DMS79 treated with DMSO at 0.1 percent for 48 hours (cell line): ENCODE results near the gene GHRH.

ENCODE experiments used
- DNase-seq: peaks from one replicate; lab custom pipeline; 2025; lab: John Stamatoyannopoulos, UW

GHRH gene

DNA sequence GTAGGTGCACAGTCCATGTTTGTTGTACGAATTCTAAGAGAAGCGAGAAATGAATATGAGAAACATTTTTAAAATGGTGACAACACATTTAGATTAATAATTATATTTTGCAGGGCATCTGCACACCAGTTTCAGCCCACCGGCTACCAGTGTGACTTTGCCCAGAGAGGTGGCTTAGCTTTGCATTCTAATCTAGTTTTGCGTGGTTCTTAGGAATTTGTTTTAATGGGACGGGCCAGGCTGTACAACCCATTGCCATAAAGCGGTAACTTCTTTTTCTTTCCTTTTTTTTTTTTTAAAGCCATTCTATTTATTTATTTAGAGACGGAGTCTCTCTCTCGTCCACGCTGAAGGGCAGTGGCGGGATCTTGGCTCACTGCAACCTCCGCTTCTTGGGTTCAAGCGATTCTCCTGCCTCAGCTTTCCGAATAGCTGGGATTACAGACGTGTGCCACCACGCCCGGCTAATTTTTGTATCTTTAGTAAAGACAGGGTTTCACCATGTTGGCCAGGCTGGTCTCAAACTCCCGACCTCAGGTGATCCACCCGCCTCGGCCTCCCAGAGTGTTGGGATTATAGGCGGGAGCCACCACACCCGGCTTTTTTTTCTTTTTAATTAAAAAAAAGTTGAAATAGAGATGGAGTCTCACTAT, 28.7 kb upstream of the GHRH start:
- DNase-seq, result no peak

DNA sequence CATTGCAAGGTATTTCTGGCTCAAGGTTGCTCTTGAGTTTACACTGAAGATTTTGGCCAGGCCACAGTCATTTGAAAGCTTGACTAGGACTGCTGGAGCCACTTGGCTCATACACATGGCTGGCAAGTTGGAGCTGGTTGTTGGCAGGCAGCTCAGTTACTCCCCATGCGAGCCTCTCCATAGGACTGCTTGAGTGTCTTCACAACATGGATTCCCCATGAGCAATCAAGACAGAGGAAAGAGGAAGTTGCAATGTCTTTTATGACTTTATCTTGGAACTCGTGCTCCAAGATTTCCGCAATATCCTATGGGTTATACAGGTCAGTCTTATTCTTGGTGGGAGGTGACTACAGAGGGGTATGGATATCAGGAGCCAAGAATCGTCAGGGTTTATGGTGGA, 26.5 kb upstream of the GHRH start:
- no peak for DNase-seq

DNA sequence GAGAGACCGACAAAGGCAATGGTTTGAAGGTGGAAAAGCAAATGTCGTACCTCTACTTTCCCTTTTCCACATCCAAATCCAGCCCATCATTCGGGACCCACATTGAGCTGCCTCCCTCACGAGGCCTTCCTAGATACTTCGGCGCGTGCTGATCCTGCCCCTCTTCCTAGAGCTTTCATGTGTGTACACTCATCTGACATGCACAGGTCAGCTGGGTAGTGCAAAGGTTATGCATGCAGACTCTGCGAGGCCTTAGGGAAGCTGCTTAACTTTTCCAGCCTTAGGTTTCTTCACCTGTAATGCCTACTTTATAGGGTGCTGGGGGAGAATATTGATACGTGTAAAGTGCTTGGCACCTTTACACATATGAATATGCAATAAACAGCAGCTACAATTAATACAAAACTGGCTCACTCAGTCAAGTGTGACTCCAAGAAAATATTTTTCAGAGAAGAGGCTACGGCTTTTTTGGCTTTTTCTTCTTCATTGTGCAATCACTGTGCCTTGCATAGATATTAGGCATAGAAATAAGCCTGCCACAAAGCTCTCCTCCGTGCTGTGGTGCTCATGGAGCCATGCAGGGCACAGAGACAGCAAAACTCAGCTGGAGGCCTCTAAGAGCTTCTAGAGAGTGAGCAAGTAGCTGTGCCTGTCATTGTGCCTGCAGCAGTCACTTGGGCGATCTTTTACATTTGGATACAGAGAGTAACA, 24.2 kb upstream of the GHRH start:
- DNase-seq, result no peak

DNA sequence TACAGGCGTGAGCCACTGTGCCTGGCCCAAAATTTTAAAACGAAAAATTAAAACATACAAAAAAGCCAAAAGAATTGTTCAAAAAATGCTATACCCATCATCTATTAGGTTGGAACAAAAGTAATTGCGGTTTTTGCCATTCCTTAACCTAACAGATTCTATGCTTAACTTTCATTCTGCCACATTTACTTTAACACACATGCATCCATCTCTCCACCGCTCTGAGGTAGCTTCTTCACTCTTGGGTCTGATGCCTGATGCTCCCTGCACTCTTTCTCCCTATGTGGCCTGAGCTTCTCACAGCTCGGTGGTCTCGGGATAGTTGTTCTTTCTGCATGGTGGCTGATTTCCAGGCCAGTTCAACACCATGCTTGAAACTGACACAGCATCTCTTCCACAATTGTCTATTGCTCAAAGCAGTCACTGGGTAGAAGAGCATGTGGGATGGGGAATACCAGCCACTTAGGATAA, 23.1 kb upstream of the GHRH start:
- no peak for DNase-seq

DNA sequence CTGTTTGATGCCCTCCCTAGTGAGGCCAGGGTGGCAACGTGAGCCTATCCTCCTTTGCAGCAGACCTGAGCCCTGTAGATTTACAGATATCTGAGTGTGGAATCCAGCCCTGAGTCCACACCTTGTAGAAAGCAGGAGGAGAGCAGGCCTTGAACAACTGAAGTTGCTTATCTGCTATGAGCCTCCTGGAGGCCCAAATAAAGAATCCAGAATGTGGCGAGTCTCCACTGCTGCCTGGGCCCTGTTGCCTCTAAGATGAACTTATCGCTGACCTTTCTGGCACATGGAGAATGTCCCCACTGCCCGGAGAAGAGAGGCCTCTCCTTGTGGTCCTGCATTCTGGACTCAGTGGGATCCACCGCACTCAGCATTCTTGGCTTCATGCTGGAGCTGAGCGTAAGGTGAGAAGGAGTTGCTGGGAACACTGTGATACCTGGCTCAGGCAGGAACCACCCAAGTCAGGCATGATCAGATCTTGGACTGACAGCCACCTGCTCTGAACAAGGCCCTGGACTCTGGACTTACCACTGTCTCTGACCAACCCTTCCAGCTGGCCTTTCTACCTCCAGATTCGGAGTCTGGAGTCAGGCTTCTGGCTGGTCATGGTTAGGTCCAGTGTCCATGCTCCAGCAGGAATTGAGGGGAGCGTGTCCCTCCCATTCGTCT, 22.0 kb upstream of the GHRH start:
- no peak for DNase-seq

DNA sequence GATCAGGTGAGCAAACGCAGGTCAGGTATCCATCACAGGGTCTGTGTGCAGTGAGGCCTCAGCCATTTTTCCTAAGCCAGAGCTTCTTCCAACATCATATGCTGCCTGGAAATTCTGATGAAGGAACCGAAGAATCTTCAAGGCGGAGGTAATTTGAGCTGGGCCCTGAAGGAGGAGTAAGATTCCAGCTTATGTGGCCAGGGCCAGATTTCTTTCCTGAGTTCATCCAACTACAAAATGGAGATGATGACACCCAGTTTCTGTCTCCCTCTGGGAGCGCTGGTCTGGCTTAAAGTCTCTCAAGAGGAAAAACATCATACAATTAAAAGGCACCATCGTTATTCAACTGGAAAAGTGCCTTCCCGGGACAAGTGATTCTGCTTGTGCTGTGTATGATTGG, 20.9 kb upstream of the GHRH start:
- no peak for DNase-seq

DNA sequence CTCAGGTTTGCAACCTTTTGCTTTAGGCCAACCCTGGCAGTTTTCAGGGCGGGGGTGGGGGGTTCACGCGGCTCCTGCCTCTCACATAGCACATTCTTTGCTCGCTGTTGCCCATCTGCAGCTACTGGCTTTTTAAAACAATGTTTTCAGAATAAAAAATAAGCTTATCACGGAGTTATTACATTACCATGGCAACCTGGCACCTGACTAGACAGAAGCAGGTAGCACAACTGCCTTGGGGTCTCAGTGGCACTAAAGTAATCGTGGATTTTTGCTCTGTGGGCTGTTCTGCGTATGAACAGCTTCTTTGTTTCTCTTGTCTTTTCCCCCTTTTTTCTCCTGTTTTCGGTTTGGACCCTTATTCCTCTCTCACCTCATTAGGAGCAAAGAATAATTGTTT, 18.8 kb upstream of the GHRH start:
- no peak for DNase-seq

DNA sequence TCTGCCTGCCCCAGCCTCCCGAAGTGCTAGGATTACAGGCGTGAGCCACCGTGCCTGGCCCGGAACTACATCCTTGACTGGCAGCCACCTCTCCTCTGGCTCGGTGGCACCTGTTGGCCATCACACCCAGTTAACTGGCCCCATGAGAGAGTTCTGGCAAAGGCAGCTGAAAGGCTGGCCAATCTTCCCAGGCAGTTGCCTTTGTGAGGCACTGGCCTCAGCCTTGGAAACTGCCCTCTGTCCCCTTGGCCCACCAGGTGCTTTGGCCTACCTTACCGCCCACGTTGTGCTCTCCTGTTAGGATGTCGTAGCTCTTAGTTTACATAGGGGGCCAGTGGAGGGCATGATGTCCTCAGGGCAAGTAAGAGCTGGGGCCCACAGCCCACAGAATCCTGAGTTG, 18.2 kb upstream of the GHRH start:
- DNase-seq, result no peak

DNA sequence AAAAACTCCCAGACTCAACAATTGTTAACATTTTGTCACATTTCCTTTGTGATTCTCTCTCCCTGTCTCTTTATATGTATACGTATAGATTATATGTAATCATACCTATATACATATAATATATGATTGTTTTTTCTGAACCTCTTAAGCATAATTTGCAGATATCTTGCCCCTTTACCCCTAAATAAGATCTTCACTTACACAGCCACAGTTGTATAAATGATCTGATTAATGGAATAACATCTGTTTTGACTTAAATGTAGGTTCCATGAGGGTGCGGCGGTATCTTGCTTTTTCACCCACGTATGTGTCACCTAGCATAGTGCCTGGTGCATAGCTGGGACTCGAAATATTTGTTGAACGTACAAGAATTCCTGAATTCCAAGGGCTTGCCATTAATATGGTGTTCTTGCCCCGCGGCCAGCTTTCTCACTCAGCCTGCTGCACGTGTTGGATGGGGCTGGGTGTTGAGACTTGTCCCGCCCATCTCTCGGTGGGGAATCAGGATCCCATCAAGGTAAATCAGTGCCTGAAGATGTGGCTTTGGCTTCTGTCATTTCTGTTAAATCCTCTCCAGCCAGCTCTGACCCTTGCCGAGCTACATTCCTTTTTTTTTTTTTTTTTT, 17.5 kb upstream of the GHRH start:
- DNase-seq, result no peak

DNA sequence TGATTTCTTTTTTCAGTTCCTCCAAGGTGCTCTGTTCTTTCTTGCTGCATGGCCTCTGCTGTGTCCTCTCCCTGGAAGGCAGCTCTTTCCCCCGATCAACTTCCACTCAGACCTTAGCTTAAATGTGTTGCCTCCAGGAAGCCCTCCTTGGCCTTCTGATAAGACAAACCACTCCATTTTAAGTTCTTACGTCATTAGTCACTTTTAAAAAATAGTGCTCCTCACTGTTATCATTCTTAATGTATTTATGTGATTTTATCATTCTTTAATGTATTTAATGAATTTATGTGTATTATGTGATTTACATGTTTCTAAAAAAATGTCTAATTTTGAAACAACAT, 15.6 kb upstream of the GHRH start:
- DNase-seq, result no peak

DNA sequence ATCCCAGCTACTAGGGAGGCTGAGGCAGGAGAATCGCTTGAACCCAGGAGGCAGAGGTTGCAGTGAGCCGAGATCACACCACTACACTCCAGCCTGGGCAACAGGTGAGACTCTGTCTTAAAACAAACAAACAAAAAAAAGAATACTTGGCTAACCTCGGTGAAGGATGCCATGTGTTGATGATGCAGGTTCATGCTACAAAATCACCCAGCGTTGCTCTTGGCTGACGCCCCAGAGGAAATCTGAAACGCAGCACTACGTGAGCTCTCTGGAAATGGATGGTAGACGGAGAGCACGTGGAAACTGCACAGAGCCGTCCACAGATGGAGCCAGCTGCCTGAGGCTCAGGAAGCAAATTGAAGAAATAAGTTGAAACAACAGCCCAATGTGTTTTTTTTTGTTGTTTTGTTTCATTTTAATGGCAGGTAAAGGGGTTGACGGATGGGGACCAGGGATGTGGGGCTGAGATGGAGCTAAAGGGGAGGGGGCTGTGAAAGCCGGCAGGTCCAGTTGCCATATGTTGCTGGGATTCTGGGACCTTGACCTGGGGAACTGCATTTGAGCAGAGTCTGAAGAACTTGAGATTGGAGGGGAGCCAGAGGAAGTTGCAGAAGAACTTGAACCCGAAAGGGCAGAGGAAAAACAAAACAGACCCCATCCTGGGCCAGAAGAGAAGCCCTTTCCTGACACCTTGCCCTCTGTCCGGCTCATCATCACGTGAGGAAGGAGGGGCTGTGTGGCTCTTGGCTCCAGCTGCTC, 15.1 kb upstream of the GHRH start:
- DNase-seq, result peak; percentile 87

DNA sequence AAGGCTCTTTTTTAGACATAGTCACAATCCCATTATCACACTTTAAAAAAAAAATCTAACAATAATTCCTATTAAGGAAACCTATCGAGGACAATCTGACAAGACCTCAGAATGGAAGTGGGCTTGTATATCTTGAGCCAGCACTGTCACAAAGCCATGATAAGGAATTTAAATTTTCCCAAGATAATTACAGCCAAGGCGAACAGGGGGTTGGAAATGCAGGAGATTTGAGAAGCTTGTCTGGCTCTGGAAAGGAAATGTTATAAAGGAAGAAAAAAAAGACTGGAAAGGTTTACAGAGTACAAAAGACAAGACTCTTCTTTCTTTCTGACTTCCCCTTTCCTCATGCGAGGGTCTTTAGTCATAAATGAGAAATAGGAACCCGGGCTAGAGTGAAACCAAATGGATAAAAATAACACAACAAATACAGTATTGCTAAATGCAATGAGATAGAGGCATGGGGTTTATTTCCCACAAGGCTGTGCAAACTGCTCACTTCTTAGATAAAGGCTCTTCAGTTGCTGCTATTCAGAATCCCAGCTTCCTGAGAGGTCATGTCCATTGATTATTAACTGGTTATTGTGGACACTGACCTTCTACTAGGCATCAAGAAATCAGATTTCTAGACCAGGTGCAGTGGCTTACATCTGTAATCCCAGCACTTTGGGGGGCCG, 13.4 kb upstream of the GHRH start:
- no peak for DNase-seq

DNA sequence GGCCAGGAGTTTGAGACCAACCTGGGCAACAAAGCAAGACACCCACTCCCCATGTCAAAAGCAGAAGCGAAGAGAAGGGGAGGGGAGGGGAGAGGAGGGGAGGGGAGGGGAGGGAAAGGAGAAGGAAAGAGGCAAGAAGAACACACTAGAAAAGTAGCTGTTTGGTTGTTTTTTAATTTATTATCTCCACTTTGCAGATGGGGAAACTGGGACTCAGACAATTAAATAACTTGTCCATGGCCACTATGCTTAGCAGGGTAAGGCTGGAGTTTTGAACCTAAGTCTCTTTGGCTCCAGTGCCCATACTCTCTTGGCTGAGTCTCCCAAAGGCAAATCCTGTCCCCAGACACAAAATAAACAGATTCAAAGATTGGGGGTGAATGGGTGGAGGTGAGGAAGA, 12.4 kb upstream of the GHRH start:
- DNase-seq, result no peak

DNA sequence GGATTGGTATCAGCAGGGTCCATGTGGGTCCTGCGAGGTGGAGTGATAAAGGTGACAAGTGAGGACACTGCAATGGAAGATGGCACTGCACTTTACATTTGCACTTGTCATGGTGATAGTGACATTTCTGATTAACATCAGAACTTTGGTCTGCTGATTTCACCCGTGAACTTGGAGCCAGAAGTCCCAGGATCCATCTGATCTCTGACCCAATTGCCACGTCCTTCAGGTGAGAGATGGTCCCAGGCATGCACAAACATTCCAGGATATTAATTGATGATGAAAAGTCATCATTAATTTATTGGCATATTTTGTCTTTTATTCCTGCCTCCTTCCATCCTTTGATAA, 9.8 kb upstream of the GHRH start:
- no peak for DNase-seq

DNA sequence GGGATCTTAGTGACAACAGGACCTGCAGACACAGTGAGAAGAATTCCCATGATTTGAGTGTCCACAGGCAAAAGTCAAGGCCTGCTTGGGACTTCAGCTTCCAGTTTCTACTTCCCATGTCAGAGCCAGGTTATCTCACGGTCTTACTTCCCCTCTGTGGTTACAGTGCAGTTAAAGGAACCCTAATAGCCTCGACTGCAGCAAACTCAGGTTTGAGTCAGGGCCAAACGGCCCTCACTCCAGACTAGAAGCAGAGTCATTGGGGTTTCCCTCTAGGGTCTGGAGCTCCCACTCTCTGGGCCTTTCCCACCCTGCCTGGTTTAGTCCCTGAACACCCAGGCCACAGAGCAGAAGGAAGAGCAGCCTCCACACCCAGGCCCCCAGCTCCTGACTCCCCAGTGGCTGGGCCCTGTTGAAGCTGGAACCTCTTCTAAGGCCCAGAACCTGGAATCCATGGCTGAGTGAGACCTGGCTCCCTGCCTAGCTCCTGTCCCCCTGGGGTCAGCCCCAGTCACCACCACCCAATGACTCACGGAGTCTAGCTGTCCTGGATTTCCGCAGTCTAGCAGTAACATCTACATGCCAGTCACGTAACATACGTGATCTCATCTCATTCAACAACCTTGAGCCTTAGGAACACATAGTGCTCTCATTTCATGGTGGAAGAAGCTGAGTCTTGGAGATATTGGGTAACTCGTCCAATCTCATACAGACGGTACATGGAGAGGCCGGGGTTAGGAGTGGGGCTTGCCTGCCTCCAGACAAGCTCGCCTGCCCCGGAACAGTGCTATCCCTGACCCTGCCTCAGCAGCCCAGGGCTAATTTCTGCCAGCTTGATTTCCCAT, 9.2 kb upstream of the GHRH start:
- DNase-seq, result no peak

DNA sequence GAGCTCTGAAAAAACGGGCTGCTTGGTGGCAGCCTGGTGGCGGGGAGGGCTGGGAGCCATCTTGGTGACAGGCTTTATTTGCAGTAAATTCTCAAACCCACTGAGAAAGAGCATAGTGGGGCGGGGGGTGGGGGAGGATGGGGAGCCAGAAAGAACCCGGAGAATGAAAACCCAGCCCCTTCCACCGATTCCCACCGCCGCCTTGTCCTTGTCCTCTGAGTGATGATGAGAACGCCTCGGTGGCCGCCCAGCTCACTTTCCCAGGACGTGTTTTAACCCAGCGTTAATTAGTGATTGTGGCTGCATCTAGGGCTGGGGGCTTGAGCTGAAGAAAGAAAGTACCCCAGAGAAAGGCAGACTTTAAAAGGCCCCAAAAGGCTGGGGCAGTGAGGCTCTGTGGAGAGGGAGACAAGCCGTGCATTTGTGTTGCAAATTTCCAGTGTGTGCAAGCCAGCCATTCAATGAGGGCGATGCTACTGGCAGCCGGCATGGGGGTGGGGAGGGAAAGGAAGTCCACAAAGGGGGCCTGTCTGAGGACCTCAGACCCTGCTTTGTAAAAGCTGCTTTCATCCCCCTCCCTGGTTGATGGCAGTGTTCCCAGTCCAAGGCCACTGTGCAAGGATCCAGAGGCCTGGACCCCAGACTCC, 6.2 kb upstream of the GHRH start:
- no peak for DNase-seq

DNA sequence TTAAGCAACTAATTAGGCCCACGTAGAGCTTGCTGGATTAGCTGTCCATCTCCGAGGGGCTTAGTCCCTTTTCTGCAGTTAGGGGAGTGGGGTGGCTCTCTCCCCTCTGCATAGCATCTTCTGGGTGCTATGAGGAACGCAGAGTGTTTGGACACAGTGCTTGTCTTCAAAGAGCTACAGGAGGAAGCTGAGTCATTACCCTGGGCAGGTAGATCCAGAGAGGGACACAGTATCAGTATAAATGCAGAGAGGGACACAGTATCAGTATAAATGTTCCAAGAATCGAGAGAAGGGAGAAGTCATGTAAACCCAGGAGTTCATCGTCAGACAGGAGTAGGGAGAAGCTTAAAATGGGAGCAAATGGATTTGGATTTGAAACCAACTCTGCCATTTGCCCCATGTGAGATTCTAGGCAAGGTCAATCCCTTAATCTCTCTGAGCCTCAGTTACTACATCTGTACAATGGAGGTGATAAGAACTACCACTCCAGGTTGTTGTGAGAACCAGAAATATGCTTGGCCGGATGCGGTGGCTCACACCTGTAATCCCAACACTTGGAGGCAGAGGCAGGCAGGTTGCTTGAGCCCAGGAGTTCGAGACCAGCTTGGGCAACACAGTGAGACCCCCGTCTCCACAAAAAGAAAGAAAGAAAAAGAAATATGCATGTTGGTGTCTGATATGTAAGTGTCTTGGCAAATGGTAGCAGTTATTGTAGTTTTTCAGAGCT, 5.5 kb upstream of the GHRH start:
- no peak for DNase-seq

DNA sequence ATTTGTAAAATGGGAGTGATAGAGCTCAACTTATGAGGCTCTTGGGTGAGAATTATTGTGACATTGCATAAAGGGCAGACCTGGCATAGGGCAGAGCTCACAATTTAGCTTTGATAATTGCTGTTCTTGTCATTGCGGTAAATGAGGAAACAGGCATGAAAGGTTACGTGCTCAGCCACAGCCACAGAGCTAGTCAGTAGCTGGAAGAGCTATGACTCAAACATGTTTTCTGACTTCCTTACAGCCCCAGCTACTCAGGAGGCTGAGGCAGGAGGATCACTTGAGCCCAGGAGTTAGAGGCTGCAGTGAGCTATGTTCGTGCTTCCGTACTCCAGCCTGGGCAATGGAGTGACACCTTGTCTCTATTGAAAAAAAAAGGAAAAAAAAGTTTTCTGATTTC, 3.5 kb upstream of the GHRH start:
- DNase-seq, result no peak

DNA sequence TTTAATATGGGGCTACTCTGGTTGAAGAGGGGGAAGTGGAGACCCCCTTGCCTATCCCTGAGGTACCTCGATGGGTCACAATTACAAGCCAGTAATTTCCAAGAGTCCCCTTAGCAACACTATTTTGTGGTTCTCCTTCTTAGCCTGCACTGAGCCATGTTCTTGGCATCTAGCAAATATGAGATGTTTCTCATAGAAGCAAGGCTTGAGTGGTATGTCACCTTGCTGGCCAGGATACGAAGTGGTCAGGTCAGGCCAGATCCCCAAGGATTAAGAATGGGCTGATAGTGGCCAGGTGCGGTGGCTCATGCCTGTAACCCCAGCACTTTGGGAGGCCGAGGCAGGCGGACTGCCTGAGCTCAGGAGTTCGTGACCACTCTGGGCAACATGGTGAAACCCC, 2.1 kb upstream of the GHRH start:
- DNase-seq, result no peak

DNA sequence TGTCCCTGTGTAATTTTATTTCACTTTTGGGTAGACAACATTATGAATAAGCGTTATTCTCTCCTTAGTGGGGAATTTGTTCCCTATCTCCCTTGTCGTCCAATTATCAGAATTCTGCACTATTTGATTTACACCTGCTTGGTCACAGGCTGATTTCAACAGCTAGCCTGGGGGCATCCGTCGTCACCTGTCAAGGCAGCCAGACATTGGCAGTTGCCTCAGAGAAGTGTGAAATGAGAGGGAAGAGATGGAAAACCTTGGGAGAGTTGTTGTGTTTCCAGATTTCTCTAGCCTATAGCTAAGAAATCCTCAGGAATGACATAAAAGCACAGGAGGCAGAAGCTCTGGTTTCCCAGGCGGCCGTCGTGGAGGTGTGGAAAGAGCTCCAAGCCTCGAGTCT, 891 bp upstream of the GHRH start:
- peak; percentile 35 for DNase-seq
